ENCODE results near the gene CSN2. TPM values are rescaled to one million over a fixed set of nuclear protein-coding genes. Genes with fewer than 3 reads are reported as not detected.

The CSN2 gene
- total RNA-seq, 1 experiment from 2014 or later = not detected

DNA sequence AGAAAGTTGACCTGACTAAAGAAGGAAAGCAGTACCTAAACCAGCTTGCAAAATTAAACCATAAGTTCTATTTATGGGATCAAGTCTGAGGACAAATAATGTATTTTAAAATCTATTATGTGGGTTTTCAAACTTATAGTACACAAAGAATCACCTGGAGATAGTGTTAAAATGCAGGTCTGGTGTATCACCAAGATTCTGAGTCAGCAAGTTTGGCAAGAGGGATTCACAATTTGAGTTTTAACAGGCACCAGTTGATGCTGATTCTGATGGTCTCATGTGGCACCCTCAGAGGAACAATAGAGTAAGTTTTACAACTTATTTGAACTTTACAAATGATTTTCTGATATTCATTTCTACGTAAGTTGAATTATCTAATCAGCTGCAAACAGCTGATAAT is 21.1 kb upstream of the CSN2 start:
- no TSS peak for BruUV-seq (replicated peaks)

DNA sequence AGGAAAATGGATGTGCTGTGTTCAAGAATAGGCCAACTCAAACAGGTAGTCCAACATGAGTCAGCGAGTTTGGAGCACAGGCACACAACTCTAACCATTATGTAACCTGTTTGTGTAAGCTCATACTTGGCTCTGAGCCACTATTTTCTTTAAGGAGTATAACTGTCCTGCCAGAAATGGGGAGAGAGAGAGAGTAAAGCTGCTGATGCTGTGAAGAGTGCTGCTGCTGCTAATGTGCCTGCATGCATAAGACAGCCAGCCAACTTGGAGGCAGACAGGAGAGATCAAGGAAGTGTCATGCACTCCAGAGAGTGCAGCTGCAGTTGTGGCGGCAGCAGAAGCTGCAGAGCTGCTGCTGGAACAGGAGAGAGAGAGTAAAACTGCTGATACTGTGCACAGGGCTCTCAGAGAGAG is 18.5 kb upstream of the CSN2 start:
- Histone ChIP-seq H3K4me1 (ENCODE audit: insufficient read depth, low read length) (peaks cover 4% of the 10 kb centered on the region; the same call in 1 of the 2 replicates), H3K9ac (ENCODE audit: low read length) (no peak overlapping the region), H3K9me3 (ENCODE audit: low read length) (no peaks in the 10 kb centered on the region), H3F3A (ENCODE audit: low read length, unreplicated experiment) (no peaks in the 10 kb centered on the region), H3K4me2 (ENCODE audit: low read length) (no peak overlapping the region), H3K27ac (ENCODE audit: low read length) (no peak overlapping the region), H4K20me1 (ENCODE audit: low read length) (no peaks in the 10 kb centered on the region), H3K27me3 (ENCODE audit: low read length) (0 out of 2 replicates have a peak, but pooled peaks cover under 1% of the 10 kb centered on the region), H2AFZ (ENCODE audit: low read length) (peak overlapping the region; percentile 41; the same call in 1 of the 2 replicates), H3K9me2 (replicated peaks; ENCODE audit: low read length) (no peaks in the 10 kb centered on the region), H3K4me3 (ENCODE audit: low read length) (no peak overlapping the region), H3K79me2 (ENCODE audit: low read length) (no peaks in the 10 kb centered on the region), H3K36me3 (ENCODE audit: low read depth, low read length) (no peaks in the 10 kb centered on the region)
- BruUV-seq (replicated peaks) = no TSS peak
- intact Hi-C loops (cut with micrococcal nuclease) = no loop called here
- ATAC-seq = peak; percentile 64
- POLR2A ChIA-PET (ENCODE audit: unreplicated experiment) = no interaction called here
- TF ChIP-seq, protein P1, sequence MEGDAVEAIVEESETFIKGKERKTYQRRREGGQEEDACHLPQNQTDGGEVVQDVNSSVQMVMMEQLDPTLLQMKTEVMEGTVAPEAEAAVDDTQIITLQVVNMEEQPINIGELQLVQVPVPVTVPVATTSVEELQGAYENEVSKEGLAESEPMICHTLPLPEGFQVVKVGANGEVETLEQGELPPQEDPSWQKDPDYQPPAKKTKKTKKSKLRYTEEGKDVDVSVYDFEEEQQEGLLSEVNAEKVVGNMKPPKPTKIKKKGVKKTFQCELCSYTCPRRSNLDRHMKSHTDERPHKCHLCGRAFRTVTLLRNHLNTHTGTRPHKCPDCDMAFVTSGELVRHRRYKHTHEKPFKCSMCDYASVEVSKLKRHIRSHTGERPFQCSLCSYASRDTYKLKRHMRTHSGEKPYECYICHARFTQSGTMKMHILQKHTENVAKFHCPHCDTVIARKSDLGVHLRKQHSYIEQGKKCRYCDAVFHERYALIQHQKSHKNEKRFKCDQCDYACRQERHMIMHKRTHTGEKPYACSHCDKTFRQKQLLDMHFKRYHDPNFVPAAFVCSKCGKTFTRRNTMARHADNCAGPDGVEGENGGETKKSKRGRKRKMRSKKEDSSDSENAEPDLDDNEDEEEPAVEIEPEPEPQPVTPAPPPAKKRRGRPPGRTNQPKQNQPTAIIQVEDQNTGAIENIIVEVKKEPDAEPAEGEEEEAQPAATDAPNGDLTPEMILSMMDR (conservative IDR thresholded peaks at IDR 0.05; ENCODE audit: low read depth, low read length) = no peak
- no peak for TF ChIP-seq EZH2 (IDR thresholded peaks at IDR 0.05; ENCODE audit: low read length, unreplicated experiment)
- TF ChIP-seq EZH2phosphoT487 (IDR thresholded peaks at IDR 0.05; ENCODE audit: borderline replicate concordance, low read length) = no peak
- CTCF ChIA-PET = no interaction called here
- DNase-seq = peak; percentile 79

More for the DNA sequence above, 21.1 kb upstream of the CSN2 start:
- no peaks in the 10 kb centered on the region for H3K9me2 ChIP-seq (replicated peaks; ENCODE audit: low read length)
- DNase-seq (no peak), ATAC-seq (no peak)
- no peaks in the 10 kb centered on the region for H4K20me1 ChIP-seq (ENCODE audit: low read length)
- H3K27ac ChIP-seq (ENCODE audit: low read length) = no peak overlapping the region
- H3K4me3 ChIP-seq (ENCODE audit: low read length) = no peak overlapping the region
- intact Hi-C loops (cut with micrococcal nuclease) = no loop called here
- no peak overlapping the region for H3K4me2 ChIP-seq (ENCODE audit: low read length)
- POLR2A ChIA-PET (ENCODE audit: unreplicated experiment) = no interaction called here
- H3K9me3 ChIP-seq (ENCODE audit: low read length) = no peaks in the 10 kb centered on the region
- H3K4me1 ChIP-seq (ENCODE audit: insufficient read depth, low read length) = peaks cover 4% of the 10 kb centered on the region; the same call in 1 of the 2 replicates
- H3K79me2 ChIP-seq (ENCODE audit: low read length) = no peaks in the 10 kb centered on the region
- TF ChIP-seq, protein P1 (conservative IDR thresholded peaks at IDR 0.05; ENCODE audit: low read depth, low read length) = no peak
- TF ChIP-seq EZH2 (IDR thresholded peaks at IDR 0.05; ENCODE audit: low read length, unreplicated experiment) = no peak
- no peak overlapping the region for H2AFZ ChIP-seq (ENCODE audit: low read length)
- no peak overlapping the region for H3K9ac ChIP-seq (ENCODE audit: low read length)
- peaks cover 14% of the 10 kb centered on the region; the same call in 1 of the 2 replicates for H3K27me3 ChIP-seq (ENCODE audit: low read length)
- H3K36me3 ChIP-seq (ENCODE audit: low read depth, low read length) = no peaks in the 10 kb centered on the region
- H3F3A ChIP-seq (ENCODE audit: low read length, unreplicated experiment) = no peaks in the 10 kb centered on the region
- CTCF ChIA-PET = no interaction called here

DNA sequence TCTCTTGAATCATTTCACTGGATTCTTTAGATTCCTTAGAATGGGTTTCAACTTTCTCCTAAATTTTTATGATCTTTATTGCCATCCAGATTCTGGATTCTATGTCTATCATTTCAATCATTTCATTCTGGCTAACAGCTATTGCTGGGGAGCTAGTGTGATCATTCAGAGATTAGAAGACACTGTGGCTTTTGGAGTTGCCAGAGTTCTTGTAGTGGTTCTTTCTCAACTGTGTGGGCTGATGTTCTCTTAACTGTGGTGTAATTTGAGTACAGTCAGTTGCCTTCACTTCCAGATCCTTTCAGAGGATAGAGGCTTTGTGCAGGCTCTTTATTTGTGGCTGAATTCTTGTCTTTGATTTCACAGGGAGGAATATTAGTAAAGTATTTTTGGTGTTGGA is 12.1 kb upstream of the CSN2 start:
- ATAC-seq = no peak
- intact Hi-C loops (cut with micrococcal nuclease) = no loop called here
- Histone ChIP-seq H3K79me2 (ENCODE audit: low read length) (no peaks in the 10 kb centered on the region), H3F3A (ENCODE audit: low read length, unreplicated experiment) (no peaks in the 10 kb centered on the region), H3K4me2 (ENCODE audit: low read length) (no peak overlapping the region), H3K9me3 (ENCODE audit: low read length) (no peaks in the 10 kb centered on the region), H4K20me1 (ENCODE audit: low read length) (no peaks in the 10 kb centered on the region), H3K27ac (ENCODE audit: low read length) (no peak overlapping the region), H3K27me3 (ENCODE audit: low read length) (peaks cover 46% of the 10 kb centered on the region), H3K4me1 (ENCODE audit: insufficient read depth, low read length) (no peaks in the 10 kb centered on the region), H3K9ac (ENCODE audit: low read length) (no peak overlapping the region), H2AFZ (ENCODE audit: low read length) (no peak overlapping the region), H3K4me3 (ENCODE audit: low read length) (no peak overlapping the region), H3K36me3 (ENCODE audit: low read depth, low read length) (no peaks in the 10 kb centered on the region), H3K9me2 (replicated peaks; ENCODE audit: low read length) (no peaks in the 10 kb centered on the region)
- DNase-seq = no peak
- ChIA-PET CTCF (no interaction called here), POLR2A (ENCODE audit: unreplicated experiment) (no interaction called here)
- BruUV-seq (replicated peaks) = no TSS peak
- TF ChIP-seq EZH2 (IDR thresholded peaks at IDR 0.05; ENCODE audit: low read length, unreplicated experiment) (no peak), EZH2phosphoT487 (IDR thresholded peaks at IDR 0.05; ENCODE audit: borderline replicate concordance, low read length) (no peak)
- TF ChIP-seq, protein P1 (conservative IDR thresholded peaks at IDR 0.05; ENCODE audit: low read depth, low read length) = no peak
